ENCODE data around the gene KLHL30.

Gene KLHL30

DNA sequence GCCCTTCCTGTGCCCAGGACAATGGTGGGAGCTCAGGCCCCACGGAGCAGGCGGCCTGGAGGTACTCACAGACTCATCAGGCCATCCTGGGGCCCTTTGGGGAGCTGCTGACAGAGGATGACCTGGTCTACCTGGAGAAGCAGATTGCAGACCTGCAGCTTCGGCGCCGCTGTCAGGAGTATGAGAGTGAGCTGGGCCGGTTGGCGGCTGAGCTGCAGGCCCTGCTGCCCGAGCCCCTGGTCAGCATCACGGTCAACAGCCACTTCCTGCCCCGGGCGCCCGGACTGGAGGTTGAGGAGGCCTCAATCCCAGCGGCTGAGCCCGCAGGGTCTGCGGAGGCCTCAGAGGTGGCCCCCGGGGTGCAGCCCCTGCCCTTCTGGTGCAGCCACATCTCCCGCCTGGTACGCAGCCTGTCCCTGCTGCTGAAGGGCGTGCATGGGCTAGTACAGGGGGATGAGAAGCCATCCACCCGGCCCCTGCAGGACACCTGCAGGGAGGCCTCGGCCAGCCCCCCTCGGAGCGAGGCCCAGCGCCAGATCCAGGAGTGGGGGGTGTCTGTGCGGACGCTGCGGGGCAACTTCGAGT is 8.3 kb upstream of the KLHL30 start:
- no peak for TF ChIP-seq Cebpa-rat (IDR thresholded peaks at IDR 0.05)
- Histone ChIP-seq H3K4me2 (peak overlapping the region in 9 of 11 experiments; percentile 55 to 88 (median 78); a peak in 17 of 22 replicates), H3K4me3 (no peak overlapping the region), H3K27ac (peak overlapping the region in 3 of 11 experiments; percentile 6 to 36 (median 13); a peak in 2 of 22 replicates), H3K36me3 (no peaks in the 10 kb centered on the region), H4K20me1 (peaks cover 0 to 4% (median 0%) of the 10 kb centered on the region in 11 experiments; a peak in 1 of 22 replicates), H3K27me3 (peaks cover 0 to 21% (median 0%) of the 10 kb centered on the region in 11 experiments; a peak in 8 of 22 replicates), H3K9me3 (replicated peaks in 1 of 11) (no peaks in the 10 kb centered on the region), H3K9ac (peak overlapping the region in 1 of 11 experiments; percentile 47; a peak in 3 of 22 replicates), H3K4me1 (peaks cover 26 to 77% (median 64%) of the 10 kb centered on the region in 10 experiments; a peak in 18 of 20 replicates)

DNA sequence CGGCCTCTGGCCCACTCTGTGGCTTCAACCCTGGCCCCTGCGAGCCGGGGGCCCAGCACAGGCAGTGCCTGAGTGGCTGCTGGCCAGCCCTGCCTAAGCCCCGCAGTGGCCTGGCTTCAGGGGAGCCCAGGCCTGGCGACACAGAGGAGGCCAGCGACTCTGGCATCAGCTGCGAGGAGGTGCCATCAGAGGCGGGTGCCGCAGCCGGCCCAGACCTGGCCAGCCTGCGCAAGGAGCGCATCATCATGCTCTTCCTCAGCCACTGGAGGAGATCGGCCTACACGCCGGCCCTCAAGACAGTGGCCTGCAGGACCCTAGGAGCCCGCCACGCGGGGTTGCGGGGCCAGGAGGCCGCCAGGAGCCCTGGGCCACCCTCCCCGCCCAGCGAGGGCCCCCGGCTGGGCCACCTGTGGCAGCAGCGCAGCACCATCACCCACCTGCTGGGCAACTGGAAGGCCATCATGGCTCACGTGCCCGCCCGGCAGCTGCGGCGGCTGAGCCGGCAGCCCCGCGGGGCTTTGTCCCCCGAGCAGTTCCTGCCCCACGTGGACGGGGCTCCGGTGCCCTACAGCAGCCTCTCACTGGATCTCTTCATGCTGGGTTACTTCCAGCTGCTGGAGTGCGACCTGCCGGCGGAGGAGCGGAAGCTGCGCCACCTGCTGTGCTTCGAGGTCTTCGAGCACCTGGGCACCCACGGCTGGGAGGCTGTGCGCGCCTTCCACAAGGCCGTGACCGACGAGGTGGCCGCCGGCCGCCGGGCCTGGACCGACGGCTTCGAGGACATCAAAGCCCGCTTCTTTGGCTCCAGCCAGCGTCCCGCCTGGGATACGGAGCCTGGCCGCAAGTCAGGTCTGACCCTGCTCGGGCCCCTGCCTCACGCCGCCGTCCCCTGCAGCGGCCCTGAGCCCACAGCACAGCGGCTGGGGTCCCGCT is 7.5 kb upstream of the KLHL30 start:
- peak overlapping the region in 4 of 11 experiments; percentile 0 to 36 (median 10); a peak in 4 of 22 replicates for H3K27ac ChIP-seq

DNA sequence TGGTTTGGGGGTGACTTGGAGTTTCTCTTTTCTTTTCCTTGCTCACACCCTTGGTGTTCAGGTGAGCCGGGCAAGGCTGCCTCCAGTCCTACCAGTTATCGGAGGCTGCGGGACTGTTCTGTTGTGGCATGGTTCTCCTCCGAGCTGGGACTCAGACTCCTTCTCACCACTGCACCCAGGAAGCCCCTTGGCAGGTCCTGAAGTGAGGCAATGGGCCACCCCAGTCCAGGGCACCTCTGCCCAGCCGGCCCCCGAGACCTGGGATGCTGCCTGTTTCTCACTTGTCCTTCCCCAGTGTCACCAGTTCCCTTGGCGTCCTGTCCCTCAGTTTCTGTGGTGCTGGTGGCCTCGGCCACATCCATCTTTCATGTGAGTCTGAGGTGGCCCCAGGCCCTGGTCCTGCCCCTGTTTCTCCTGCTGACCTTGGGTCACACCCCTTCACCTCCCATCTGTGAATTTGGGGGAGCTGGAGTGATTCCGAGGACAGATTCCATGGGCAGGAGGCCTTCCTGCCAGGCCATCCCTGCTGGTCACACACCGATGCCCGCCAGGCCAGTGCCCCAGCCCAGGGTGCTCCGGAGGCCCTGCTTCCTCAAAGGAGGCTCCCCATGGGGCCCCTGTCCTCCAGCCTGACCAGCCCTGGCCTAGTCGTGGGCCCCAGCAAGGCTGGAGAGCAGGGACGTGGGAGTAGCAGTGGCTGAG is 6.6 kb upstream of the KLHL30 start:
- no peak overlapping the region for H3K4me3 ChIP-seq
- no peak for TF ChIP-seq Cebpa-rat (IDR thresholded peaks at IDR 0.05)
- no peaks in the 10 kb centered on the region for H3K36me3 ChIP-seq
- no peaks in the 10 kb centered on the region for H3K9me3 ChIP-seq (replicated peaks in 1 of 11)
- peaks cover 0 to 21% (median 0%) of the 10 kb centered on the region in 11 experiments; a peak in 8 of 22 replicates for H3K27me3 ChIP-seq
- peaks cover 0 to 4% (median 0%) of the 10 kb centered on the region in 11 experiments; a peak in 1 of 22 replicates for H4K20me1 ChIP-seq
- H3K27ac ChIP-seq = 0 out of 22 replicates have a peak overlapping the region, but pooled peaks of 1 of the 11 experiments have one; percentile 0
- H3K4me2 ChIP-seq = peak overlapping the region; percentile 29 to 88 (median 72); a peak in 20 of 22 replicates
- peaks cover 32 to 77% (median 69%) of the 10 kb centered on the region in 10 experiments for H3K4me1 ChIP-seq
- 0 out of 22 replicates have a peak overlapping the region, but pooled peaks of 1 of the 11 experiments have one; percentile 14 for H3K9ac ChIP-seq

More for the DNA sequence above, 7.5 kb upstream of the KLHL30 start:
- peak overlapping the region in 4 of 11 experiments; percentile 1 to 47 (median 6); a peak in 3 of 22 replicates for H3K9ac ChIP-seq
- no peaks in the 10 kb centered on the region for H3K36me3 ChIP-seq
- peaks cover 0 to 21% (median 0%) of the 10 kb centered on the region in 11 experiments; a peak in 8 of 22 replicates for H3K27me3 ChIP-seq
- H3K4me1 ChIP-seq = peaks cover 26 to 77% (median 66%) of the 10 kb centered on the region in 10 experiments; a peak in 18 of 20 replicates
- no peaks in the 10 kb centered on the region for H3K9me3 ChIP-seq (replicated peaks in 1 of 11)
- H4K20me1 ChIP-seq = peaks cover 0 to 4% (median 0%) of the 10 kb centered on the region in 11 experiments; a peak in 1 of 22 replicates
- H3K4me2 ChIP-seq = peak overlapping the region; percentile 29 to 88 (median 72); a peak in 21 of 22 replicates
- no peak for TF ChIP-seq Cebpa-rat (IDR thresholded peaks at IDR 0.05)
- no peak overlapping the region for H3K4me3 ChIP-seq

DNA sequence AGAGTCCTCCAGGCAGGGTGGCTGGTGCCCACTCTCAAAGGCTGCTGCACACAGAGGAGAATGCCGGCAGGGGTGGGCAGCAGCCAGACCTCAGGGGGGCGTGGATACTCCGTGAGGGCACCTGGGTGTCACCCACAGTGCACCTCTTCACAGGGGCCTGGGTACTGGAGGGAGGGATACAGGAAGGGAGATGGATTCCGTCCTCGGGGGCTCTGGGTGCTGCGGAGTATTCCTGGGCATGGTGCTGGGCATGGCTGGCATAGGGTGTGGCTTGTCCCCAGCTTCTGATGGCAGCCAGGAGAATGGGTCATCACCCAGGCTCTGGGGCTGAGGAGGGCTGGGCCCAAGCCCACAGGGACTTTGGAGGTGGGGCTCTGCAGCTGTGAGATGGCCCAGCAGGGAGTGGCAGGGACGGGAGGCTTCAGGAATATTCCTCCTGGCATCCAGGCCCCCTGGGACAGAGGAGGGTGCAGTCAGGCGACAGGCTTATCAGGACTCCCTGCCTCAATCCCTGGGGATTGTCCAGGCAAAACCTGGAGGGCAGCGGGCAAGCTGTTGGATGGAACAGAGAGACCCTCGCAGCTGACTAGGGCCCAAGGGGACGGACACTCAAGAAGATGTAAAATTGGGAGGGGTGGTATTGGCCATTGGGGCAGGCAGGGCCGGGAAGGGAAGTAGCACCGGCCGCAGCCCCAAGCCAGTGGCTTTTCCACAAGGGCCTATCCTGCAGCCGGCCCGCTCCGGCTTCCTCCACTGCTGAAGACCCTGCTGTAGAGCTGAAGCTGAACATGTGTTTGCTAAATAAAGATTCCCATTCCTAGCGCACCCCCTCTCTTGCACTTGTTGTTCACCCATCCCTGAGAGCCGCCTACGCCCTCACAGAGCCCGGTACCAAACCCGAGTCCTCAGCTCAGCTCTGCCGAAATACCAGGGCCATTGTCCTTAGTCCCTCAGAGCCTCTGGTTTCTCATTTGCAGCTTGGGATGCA is 5.7 kb upstream of the KLHL30 start:
- Histone ChIP-seq H3K4me2 (peak overlapping the region; percentile 27 to 88 (median 72); a peak in 19 of 22 replicates), H4K20me1 (peaks cover 0 to 4% (median 0%) of the 10 kb centered on the region in 11 experiments; a peak in 1 of 22 replicates), H3K36me3 (no peaks in the 10 kb centered on the region), H3K4me1 (peaks cover 41 to 77% (median 69%) of the 10 kb centered on the region in 10 experiments), H3K9me3 (replicated peaks in 1 of 11) (no peaks in the 10 kb centered on the region), H3K27me3 (peaks cover 0 to 21% (median 0%) of the 10 kb centered on the region in 11 experiments; a peak in 8 of 22 replicates), H3K4me3 (no peak overlapping the region), H3K27ac (no peak overlapping the region), H3K9ac (peak overlapping the region in 1 of 11 experiments; percentile 14; a peak in 1 of 22 replicates)
- no peak for TF ChIP-seq Cebpa-rat (IDR thresholded peaks at IDR 0.05)

DNA sequence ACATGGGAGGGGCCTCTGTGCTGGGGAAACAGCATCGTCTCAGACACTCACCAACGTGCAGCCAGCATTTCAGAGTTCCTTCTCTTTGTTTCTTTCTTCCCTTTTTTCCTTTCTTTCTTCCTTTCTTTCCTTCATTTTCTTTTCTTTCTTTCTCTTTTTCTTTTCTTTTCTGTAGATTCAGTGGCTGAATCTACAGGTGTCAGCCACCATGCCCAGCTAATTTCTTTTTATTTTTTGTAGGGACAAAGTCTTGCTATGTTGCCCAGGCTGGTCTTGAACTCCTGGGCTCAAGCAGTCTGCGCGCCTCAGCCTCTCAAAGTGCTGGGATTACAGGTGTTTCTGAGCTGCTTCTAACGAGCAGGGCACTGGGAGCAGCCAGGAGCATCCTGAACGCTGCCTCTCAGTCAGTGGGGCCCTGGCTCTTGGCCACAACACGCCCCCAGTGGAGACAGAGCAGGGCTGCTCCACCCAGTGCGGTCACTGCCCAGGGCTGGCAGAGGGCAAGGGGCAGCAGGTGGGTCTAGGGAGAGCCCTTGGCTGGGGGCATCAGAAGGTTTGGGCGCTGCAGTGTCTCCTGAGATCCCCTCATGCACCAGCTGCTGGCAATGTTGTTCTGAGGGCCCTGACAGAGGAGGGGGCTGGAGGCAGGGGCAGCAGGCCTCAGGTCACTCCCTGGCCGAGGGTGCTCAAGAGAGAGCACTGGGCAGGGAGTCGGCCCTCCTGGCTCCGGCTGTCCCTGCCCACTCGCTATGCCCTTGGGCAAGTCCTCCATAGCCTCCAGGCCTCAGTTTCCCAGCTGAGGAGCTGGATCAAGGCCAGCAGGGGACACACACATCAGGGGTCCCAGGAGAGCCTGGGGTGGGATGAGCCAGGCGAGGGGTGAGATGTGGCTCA is 4.7 kb upstream of the KLHL30 start:
- no peak for TF ChIP-seq Cebpa-rat (IDR thresholded peaks at IDR 0.05)
- peaks cover 0 to 4% (median 0%) of the 10 kb centered on the region in 11 experiments; a peak in 1 of 22 replicates for H4K20me1 ChIP-seq
- no peaks in the 10 kb centered on the region for H3K36me3 ChIP-seq

DNA sequence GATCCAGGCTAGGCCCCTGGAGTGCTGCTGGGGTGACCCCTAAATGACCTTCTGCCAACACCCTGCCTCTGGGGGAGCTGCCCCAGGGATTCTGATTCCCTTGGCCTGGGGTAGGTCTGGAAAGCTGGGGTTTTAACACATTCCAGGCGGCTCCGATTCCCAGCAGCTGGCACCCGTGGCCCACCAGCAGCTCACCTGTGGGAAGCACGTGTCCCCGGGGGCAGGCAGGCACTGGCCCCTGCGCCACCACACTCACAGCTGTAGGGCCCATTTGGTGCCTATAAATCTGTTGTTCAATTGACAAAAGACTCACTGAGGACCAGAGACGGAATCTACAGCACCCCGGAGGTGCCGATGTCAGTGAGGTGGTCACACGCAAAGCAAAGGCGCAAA is 4.1 kb upstream of the KLHL30 start:
- no peak for TF ChIP-seq Cebpa-rat (IDR thresholded peaks at IDR 0.05)
- Histone ChIP-seq H3K9me3 (replicated peaks in 1 of 11) (no peaks in the 10 kb centered on the region), H3K27ac (no peak overlapping the region), H3K36me3 (no peaks in the 10 kb centered on the region), H3K4me2 (peak overlapping the region in 7 of 11 experiments; percentile 18 to 88 (median 78); a peak in 4 of 22 replicates), H4K20me1 (peaks cover 0 to 4% (median 0%) of the 10 kb centered on the region in 11 experiments; a peak in 1 of 22 replicates), H3K4me1 (peaks cover 57 to 86% (median 81%) of the 10 kb centered on the region in 10 experiments), H3K9ac (no peak overlapping the region), H3K4me3 (no peak overlapping the region), H3K27me3 (peaks cover 0 to 21% (median 0%) of the 10 kb centered on the region in 11 experiments; a peak in 8 of 22 replicates)

More for the DNA sequence above, 4.7 kb upstream of the KLHL30 start:
- Histone ChIP-seq H3K9me3 (replicated peaks in 1 of 11) (no peaks in the 10 kb centered on the region), H3K27ac (no peak overlapping the region), H3K4me2 (peak overlapping the region; percentile 27 to 88 (median 72); a peak in 19 of 22 replicates), H3K4me1 (peaks cover 51 to 82% (median 75%) of the 10 kb centered on the region in 10 experiments), H3K9ac (no peak overlapping the region), H3K4me3 (no peak overlapping the region), H3K27me3 (peaks cover 0 to 21% (median 0%) of the 10 kb centered on the region in 11 experiments; a peak in 8 of 22 replicates)
